NCI-H69 (cell line): ENCODE results near the gene PROCA1.
"Not testable (repeated sequence)": the region's sequence is repeated elsewhere in the genome, so short reads cannot be mapped to it uniquely, and the experiment has no call there.

Source experiments
- DNase-seq: peaks from one replicate; lab custom pipeline; 2025; lab: John Stamatoyannopoulos, UW

Gene PROCA1

DNA sequence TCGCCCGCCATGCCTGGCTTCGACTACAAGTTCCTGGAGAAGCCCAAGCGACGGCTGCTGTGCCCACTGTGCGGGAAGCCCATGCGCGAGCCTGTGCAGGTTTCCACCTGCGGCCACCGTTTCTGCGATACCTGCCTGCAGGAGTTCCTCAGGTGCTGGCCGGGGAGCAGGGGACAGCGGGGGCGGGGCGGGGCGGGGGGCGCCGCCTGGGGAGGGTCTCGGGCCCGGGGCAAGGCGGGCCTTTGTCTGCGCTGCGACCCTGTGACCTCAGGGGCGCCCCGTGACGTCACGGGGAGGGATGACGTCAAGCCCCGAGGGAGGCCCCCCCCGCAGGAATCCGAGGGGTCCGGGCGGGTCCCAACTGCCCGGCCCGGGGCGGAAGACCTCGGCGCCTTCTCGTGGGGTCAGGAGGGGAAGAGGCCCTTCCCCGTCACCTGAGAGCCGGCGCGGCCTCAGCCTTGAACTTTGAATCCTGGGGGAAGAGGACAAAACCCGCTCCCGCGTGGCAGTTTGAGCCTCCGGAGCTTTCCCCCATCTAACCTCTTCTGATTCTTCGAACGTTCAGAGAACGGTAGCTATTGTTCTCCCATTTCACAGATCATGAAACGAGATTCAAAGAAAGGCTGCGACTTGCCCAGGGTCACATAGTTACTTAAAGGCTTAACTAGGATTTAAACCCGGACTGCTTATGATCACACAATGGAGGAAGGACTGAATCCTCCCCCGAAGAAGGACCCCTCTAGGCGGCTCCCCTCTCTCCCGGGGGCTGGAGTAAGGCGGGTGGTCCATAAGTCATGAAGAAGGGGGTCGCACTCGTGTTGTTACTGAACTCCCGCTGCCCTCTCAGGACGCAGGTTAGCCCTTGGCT is 32.6 kb upstream of the PROCA1 start:
- DNase-seq = peak; percentile 75

DNA sequence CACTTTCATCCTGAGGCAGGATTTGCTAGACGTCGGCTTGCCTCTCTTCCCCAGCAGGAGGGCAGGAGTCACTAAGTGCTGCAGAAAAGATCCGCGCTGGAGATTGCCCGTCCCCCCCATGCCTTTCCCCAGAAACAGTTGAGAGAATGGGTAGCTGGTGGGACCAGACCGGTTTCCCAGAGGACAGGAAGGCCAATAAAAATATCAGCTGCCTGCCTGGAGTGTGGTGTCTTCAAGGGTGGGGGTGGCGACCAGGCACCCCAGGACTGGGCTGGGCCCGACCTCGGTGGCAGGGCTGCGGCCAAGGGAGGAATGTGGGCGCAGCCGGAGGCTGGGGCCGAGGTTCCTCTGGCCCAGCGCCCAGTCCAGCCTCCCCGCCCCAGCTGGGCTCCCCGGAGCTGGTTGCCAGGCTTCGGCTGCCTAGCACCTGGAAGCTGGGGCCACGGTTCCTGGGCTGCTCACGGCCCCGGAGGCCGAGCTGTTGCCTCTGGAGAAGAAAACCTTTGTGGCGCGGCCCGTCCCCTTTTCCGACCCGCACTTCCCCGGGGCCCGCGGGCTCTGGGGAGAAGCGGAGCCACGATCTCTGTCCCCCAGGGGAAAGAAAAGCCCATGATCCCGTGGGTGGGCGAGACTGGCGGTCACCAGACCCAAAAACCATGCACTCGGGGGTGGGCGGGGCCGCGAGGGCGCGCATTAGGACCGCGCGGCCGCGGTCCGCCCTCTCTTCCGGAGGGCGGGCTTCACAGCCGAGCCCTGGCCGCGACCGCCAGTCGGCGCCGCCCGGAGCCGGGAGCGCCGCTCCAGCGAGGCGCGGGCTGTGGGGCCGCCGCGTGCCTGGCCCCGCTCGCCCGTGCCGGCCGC is 31.8 kb upstream of the PROCA1 start, which contains the start of gene TRAF4:
Gene TRAF4 (plus strand): TSS at position 769 of the 861 bp plus-strand sequence. CDS start 102 bp downstream, outside the sequence.
- peak; percentile 98 for DNase-seq

DNA sequence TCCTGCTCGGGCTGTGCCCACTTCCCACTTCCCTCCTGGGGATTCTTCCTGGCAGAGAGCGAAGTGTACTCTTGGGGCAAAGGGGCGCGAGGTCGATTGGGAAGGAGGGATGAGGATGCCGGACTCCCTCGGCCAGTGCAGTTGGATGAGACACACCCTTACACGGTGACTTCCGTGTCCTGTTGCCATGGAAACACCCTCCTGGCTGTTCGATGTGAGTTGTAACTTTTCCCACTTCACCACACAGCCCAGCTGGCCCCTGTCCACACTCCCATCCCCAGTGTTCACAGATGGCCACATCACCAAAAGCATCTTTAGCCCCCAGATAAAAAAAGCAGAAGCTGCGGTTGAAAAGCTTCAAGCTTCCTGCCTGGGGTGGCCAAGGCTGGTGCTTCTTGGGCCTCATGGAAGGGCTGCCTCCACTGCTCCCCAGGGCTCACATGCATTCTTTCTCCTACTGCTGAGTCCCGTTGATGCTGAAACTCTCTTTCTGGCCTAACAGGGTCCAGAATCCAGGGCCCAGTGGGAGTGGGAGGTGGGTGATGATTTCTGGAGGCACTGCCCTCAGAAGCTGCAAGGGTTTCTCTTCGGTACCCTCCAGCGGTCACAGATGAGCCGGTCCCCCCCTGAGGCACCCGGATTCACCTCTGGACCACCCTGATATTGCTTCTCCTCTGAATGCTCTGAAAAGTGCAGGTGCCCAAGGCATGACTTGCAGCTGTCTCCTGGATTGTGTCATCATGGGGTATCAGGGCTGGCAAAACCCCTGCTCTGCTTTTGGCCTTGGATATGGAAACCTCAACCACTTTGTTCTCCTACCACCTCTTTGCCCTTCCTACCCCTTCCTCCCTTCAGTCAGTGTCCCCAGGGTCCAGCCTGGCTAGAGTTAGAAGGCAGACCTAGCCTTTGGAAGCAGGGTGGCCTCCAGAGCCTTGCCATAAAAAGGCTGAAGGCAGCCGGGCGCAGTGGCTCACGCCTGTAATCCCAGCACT is 30.0 kb upstream of the PROCA1 start:
- no peak for DNase-seq

- DNase-seq = no peak
Observed at GRCh38 chr17:28740406-28741357, 29.0 kb upstream of the PROCA1 start.

- no peak for DNase-seq
Observed at GRCh38 chr17:28738680-28739384, 27.1 kb upstream of the PROCA1 start.

DNA sequence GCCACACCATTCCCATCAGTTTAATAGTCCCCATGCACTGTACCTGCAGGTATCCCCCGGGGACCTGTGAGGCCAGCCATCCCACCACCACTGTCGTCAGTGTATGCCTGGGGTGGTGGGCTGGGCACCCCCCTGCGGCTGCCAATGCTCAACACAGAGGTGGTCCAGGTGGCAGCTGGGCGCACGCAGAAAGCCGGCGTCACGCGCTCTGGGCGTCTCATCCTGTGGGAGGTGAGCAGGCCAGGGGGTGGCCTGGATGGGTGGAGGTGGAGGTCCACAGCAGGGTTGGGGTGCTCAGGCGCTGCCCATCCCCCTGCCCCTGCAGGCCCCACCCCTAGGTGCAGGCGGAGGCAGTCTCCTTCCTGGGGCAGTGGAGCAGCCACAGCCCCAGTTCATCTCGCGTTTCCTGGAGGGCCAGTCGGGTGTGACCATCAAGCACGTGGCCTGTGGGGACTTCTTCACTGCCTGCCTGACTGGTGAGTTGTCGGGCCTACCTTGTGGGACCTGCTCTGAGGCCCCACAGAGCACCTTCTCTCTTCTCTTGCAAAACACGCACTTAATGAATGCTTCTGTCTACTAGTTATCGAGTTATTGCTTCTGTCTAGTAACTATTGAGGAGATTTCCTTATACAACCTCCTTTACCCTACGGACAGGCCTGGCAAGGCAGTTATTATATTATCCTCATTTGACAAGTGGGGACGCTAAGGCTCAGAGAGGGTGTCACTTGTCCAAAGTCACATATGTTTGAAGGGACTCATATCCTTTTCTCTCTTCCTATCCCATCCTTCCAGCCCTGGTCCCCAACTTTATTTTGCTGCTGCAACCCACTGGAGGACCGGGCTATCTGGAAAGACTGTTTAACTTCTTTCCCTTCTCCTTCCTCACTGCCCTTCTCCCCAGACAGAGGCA is 26.3 kb upstream of the PROCA1 start:
- DNase-seq = no peak

- no peak for DNase-seq
Observed at GRCh38 chr17:28737316-28737715, 25.6 kb upstream of the PROCA1 start.

DNA sequence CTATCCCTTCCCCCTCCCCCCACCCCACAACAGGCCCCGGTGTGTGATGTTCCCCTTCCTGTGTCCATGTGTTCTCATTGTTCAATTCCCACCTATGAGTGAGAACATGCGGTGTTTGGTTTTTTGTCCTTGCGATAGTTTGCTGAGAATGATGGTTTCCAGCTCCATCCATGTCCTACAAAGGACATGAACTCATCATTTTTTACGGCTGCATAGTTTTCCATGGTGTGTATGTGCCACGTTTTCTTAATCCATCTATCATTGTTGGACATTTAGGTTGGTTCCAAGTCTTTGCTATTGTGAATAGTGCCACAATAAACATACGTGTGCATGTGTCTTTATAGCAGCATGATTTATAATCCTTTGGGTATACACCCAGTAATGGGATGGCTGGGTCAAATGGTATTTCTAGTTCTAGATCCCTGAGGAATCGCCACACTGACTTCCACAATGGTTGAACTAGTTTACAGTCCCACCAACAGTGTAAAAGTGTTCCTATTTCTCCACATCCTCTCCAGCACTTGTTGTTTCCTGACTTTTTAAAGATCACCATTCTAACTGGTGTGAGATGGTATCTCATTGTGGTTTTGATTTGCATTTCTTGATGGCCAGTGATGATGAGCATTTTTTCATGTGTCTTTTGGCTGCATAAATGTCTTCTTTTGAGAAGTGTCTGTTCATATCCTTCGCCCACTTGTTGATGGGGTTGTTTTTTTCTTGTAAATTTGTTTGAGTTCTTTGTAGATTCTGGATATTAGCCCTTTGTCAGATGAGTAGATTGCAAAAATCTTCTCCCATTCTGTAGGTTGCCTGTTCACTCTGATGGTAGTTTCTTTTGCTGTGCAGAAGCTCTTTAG is 24.5 kb upstream of the PROCA1 start:
- DNase-seq = not testable (repeated sequence)

DNA sequence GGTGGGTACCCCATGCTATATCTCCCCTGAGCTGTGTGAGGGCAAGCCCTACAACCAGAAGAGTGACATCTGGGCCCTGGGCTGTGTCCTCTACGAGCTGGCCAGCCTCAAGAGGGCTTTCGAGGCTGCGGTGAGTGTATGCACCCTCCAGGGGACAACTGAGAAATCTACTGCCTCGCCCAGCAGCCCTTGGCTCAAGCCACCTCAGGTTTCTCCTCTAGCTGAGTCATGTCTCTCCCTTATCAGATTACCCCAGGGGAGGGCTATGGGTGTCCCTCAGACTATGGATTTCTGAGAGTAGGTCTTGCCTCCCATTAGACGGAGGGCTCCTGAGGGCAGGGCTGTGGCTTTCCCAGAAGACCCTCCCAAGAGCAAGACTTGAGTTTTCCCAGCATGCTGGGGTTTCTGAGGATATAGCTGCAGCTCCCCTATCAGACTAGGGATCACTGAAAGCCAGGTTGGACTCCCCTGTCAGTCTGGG is 23.6 kb upstream of the PROCA1 start:
- DNase-seq = no peak

DNA sequence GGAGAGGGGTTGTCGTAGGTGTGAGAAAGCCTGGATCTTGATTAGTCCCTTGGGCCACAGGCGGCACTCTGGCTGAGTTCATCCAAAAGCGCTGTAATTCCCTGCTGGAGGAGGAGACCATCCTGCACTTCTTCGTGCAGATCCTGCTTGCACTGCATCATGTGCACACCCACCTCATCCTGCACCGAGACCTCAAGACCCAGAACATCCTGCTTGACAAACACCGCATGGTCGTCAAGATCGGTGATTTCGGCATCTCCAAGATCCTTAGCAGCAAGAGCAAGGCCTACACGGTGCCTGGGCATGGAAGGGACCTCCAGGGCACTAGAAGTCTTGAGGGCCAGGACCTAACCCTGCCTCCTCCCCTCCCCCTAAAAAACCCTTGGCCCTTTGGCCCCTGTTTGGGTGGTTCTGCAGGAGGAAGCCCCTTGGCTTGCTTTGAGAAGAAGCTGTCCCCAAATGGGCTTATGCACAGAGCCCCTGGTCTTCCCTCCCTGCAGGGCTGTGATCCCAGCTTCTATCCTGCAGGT is 23.1 kb upstream of the PROCA1 start:
- no peak for DNase-seq

- no peak for DNase-seq
Observed at GRCh38 chr17:28733346-28733745, 21.7 kb upstream of the PROCA1 start.

DNA sequence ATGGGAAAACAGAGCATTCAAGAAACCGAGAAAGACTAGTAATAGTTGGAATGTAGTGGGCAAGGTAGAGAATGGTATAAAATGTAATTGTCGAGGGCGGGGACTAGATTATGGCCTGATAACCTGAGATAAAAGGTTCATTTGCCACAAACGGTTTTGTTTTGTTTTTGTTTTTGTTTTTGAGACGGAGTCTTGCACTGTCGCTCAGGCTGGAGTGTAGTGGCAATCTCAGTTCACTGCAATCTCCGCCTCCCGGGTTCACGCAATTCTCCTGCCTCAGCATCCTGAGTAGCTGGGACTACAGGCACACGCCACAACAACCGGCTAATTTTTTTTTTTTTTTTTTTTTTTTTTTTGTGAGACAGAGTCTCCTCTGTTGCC is 18.3 kb upstream of the PROCA1 start:
- no peak for DNase-seq

- DNase-seq = peak; percentile 96
Observed at GRCh38 chr17:28728364-28729200, 16.9 kb upstream of the PROCA1 start, which contains the start of gene NEK8. Gene NEK8, plus strand, starts transcription at chr17:28728788. Its CDS starts 26 bp downstream, at chr17:28728814.

GRCh38 chr17:28726627-28727491 is 15.2 kb upstream of the PROCA1 start:
- DNase-seq = peak; percentile 99

DNA sequence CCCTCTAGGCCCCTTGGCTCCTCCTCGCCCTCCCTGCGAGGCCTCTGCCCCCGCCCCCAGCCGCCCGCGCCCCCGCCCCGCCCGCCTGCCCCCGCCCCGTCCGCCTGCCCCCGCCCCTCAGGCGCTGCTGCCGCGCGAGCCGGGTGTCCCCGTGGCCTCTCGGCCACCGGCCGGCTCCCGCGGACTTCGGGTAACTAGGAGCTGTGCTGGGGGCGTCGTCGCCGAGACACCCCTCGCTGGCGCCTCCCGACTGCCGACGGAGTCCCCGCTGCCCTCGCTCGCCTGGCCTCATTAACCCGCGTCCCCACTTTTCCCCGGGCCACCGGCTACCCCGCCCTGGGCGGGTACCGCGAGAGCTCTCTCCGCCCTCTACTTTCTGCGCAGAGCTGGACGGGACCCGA is 14.5 kb upstream of the PROCA1 start, which contains the start of gene TLCD1:
Gene TLCD1 (minus strand): TSS at position 8 of the 401 bp plus-strand sequence. CDS start 136 bp downstream, outside the sequence.
- DNase-seq = peak; percentile 89
